NCI-H2107 (cell line): Measurements from ENCODE around the gene MAD1L1.
A peak's percentile ranks its signal among the peaks of the same experiment; 100 is the strongest.

Source experiments
- DNase-seq: peaks from one replicate; lab custom pipeline; 2025; lab: John Stamatoyannopoulos, UW

The MAD1L1 gene

DNA sequence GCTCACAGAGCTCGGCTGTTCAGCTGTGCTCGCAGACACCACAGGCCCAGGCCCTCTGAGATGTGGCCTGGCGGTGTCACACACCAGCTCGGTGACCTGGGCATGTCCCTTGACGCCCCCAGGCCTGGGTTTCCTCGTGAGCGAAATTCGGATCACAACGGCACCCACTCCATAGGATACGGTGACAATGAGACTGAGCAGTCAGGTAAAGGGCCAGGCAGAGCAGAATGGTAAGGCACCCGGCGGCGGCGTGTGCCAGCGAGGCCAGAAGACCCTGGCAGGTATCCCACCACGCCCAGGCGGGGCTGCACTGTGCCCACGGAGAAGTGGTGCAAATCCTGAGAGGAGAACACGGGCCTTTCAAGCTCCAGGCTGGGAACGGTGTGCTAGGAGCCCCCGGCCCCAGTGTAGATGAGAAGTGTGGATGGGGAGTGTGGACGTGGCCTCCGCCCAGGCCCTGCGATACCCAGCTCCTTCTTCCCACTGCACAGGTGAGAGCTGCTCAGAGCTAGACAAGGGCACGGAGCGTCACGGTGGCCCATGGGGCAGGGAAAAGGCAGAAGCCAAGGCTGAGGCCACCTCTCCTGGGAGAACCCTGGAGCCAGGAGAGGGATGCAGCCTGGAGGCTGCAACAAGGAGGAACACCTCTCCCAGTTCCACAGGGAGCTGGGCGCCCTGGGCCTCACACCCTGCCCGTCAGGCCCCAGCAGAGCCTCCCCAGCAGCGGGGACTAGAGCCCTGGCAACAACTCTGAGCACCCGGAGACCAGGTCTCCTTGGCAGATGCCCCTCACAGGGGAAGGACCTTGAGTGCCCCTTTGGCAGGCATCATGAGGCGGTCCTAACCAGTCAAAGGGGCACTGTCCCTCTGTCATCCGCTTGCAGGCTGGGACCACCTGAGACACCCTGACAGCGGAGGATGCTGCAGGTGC is 219.1 kb downstream of the MAD1L1 start:
- DNase-seq, result no peak

DNA sequence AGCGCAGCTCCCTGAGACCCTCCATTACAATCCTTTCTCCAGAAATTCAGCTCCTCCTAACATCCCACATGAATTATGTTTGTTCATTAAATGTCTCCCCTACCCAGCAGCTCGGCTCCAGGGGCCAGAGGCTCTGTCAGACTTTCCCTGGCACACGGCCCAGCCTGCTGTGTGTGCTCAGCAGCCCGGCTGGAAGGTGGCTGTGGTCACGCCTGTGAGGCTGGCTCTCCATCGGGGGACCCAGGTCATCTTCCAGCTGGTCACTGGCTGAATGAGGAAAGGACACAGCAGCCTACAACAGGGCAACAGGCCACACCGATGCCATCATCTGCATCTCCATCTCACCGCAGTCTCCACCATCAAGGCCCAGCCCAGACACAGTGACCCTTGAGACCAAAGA is 219.8 kb downstream of the MAD1L1 start:
- peak; percentile 49 for DNase-seq

DNA sequence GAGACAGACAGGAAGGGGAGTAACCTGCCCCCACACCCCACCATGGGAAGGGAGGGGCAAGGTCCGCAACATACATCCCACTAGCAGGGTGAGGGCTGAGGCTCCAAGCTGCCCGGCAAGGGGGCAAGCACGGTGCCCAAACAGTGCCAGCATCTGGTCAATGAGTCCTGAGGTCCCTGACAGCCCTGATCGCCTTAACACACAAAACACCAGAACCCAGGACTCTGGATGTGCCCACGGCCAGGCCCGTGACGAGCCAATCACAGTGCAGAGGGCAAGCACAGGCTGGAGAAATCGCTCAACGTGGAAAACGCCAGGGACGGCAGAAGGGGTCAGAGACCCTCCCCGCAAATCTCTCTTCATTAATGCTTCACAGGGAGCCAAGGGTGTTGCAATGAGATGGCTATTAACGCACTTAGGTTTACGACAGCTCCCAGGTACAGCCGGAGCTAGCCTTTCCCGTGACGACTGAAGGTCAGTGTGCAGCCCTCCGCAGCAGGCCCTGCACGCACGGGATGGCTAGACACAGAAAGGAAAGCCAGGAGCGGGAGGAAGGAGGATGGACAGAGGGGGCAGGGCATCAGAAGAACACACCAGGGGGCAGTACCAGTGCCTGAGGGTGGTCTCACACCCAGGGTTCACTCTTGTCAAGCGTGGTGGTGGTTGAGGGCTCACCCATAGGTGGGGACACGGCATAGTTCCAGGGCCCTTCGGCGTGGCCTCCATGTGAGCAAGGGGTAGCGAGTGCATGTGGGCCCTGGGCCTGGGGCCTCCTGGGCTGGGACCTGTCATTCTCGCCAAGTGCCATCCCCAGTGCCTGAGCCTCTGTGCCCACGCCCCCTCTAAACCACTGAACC is 220.5 kb downstream of the MAD1L1 start:
- DNase-seq, result no peak

DNA sequence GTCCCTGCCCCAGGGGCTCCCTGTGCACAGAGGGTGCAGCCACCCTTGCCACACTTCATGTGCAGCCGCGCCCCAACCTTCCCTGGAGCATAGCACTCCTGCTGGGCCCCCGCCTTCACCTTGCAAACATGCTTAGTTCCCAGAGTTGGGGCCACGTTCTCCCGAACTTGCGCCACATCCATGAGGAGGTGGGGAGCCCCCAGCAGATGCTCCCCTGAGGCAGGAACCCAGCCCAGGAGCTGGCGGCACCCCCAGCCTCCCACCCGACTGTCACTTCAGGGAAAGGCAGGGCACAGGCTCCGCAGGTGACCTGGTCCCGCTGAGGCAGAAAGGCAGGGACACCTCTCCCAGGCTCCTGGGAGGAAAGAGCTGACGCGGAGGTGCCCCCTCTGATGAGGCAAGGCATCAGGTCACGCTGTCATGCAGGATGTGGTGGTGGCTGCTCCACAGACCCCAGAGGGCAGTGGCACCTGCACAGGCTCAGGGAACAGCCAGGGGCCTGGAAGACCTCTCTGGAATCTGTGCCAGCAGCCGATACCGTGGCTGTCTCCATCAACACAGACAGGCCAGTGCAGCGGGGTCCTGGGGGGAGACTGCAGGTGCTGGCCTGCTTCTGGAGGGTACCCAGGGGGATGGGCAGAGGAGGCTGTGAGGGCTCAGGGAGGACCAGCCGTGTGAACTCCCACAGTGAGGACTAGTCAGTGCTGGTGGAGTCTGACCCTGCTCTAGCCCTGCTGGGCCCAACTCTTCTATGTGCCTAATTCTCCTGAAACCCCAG is 221.3 kb downstream of the MAD1L1 start:
- no peak for DNase-seq

DNA sequence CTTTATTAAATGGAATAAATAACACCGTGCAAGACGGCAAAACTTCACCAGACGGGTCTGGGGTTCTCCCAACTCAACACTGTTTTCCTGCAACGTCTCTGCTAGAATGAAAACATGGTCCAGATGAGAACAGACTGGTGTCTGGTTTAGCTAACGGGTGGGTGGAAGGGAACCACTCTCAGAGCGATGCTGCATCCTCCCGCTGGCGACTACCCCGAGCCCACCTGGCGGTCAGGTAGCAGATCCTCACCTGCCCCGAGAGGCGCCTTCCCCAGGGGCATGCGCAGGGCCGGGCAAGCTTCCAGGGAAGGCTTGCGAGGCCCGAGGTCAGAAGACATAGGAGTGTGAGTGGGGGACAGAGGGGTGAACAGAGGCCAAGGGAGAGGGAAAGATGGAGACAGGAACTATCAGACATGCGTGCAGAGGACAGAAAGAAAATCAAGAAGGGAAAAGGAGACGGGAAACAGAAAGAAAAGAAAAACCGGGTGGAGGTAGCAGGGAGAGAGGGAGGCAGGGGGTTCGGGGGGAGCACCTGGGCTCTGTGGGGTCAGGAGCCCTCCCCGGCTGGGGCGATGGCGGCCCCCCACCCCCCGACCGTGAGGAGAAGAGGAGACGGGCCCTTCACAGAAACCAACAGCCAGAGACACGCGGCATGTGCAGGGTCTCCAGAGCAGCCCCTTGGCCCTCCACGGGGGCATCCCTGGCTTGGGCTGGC is 222.0 kb downstream of the MAD1L1 start:
- no peak for DNase-seq

DNA sequence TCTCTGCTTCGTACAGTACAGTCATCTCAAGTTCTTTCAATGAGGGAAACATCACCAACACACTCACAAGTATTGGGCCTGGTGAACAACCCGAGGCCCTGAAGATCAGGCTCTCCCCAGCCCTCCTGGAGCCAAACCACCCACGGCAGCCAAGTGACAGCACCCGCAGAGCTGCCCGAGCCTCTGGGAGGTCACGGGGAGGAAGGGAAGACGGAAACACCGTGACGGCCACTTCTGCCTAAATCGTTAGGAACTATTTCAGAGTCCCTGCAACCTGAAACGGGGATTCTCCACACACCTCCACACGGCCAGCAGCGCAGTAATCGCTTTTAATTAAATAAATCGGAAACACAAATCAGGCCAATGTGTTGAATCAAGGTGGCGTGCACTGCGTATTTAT is 222.6 kb downstream of the MAD1L1 start:
- DNase-seq, result no peak

DNA sequence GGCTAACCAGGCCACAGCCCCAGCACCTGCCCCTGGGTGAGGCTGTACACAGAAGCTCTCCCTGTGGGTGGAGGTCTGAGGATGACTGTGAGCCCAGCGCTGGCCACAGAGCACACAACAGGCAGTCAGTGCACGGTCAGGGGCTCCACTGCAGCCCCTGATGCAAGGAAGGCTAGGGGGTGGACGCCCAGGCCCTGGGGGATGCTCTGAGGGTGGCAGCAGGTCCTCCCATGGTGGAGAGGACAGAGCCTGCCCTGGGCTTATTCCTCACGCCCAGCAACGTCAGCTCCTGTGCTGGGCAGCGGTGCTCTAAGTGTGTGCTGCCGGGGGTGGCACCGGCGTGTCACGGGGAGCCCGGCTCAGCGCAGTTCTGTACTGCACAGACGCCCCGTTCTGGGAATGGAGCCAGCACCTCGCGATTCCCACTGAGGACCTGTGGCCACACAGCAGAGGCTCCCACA is 223.2 kb downstream of the MAD1L1 start:
- DNase-seq, result peak; percentile 51

DNA sequence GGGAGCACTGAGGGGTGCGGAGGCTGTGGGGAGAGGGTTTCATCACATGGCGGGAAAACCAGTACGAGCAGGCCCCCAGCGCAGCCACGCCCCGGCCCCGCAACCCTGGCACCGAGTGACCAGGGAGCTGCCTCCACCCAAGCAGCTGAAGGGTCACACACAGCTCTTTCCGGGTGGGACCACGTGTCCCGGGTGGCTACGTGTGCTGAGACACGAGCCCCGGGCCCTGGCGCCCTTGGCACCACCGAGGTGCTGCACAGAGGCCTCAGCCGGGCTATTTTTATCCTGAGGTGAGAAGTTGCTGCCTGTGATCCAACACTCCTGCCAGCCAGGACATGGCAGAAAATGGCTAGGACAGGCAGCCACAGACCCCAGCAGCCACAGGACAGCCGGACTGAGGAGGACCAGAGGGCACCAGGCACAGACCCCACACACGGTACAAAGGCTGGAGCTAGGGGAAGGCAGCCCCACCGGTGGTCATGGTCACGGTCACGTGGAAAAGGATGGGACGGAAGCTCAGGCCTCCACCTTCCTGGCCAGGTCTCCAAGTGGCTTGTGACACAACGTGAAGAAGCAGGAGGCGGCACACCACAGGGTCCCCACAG is 223.7 kb downstream of the MAD1L1 start:
- no peak for DNase-seq

DNA sequence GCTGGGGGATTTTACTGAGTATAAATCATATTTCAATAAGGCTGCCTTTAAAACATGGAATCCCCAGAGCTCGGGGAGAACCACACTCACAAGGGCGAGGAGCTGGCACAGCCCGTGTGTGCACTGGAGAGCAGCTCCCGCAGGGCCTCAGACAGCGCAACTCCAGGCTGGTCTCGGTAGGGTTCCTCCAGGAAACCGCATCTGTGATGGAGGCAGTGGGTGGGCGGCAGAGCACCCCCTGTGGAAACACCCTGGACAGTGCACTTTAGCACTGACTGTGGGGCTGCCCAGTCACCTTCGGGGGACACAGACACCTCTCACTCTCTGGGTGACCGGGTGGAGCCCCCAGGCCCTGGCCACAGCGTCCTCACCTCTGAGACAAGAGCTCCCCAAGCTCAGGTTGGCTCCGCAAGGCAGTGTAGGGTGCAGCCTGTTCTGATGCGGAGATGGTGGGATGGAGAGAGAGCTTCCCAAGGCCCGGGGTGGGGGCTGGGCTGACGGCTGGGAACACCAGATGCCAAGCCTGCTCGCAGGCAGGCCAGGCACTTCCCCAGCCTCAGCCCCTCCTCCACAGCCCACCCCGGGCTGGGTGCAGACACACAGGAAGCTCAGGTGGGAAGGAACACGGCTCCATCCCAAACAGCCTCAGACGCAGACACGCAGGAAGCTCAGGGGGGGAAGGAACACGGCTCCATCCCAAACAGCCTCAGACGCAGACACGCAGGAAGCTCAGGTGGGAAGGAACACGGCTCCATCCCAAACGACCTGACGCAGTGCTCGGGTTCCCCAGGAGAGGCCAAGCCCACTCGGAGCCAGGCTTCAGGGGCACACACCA is 224.4 kb downstream of the MAD1L1 start:
- DNase-seq, result no peak

DNA sequence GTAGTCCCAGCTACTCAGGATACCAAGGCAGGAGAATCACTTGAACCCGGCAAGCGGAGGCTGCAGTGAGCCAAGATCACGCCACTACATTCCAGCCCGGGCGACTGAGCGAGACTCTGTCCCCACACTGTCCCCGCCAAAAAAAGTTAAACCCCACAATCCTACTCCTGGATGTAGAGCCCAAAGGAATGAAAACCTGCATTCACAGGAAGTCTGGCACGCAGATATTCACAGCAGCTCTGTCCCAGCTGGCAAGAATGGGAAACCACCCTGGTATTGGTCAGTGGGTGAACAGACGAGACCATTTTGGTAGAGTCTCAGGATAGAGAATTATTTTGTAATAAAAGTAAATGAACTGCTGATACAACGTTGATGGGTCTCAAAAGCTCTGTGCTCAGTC is 225.2 kb downstream of the MAD1L1 start:
- DNase-seq, result no peak

DNA sequence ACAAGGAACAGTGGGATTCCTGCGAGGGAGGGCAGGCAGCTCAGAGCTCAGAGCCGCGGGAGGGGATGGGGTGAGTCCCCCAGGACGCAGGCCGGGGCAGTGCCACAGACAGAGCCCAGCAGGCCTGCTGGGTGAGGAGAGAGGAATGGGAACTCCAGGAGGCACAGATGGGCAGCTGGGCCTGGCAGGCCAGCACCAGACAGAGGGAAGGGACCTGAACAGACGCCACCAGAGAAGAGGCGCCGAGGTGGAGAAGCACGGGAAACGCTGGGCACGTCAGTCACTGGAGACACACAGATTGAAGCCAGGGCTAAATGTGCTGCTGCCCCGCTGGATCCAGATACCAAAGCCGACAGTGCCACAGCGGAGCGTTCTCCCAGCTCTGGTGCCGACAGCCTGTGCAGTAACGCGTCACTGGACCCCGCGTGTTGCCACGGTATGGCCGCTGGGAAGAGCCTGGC is 225.8 kb downstream of the MAD1L1 start:
- no peak for DNase-seq

DNA sequence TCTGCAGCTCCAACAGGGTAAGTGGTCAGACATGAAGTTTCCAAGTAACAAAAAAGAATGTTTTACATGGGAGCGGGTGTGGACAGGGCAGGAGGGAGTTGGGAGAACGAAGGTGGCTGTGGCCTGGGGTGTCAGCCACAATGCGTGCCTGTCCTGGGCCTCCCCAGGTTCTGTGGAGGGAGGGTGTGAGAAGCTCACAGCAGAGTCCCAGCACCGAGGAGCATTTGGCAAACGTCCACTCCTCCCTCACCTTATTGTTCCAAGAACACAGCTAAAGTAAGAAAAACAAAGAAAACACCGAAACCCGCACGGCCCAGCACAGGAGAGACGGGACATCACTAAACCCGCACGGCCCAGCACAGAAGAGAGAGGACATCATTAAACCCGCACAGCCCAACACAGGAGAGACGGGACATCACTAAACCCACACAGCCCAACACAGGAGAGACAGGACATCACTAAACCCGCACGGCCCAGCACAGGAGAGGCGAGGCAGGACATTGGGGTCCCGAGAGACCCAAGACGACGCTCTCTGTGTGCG is 226.4 kb downstream of the MAD1L1 start:
- no peak for DNase-seq

DNA sequence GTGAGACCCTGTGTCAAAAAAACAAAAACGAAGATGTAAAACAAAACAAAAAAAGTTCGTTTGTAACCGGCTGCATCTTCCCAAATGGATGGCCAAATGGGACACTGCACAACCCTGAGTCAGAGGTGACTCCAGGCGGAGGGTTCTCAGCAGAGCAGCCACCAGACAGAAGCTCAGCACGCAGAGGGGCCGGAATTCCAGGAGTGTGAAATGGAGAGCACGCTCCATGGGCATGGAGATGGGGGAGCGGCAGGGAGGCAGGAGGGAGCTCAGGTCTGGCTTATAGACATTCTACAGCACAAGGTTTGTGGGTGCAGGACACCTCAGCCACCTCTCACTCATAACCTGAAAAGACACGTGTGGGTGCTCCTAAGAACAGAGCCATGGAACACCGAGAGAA is 227.0 kb downstream of the MAD1L1 start:
- no peak for DNase-seq

DNA sequence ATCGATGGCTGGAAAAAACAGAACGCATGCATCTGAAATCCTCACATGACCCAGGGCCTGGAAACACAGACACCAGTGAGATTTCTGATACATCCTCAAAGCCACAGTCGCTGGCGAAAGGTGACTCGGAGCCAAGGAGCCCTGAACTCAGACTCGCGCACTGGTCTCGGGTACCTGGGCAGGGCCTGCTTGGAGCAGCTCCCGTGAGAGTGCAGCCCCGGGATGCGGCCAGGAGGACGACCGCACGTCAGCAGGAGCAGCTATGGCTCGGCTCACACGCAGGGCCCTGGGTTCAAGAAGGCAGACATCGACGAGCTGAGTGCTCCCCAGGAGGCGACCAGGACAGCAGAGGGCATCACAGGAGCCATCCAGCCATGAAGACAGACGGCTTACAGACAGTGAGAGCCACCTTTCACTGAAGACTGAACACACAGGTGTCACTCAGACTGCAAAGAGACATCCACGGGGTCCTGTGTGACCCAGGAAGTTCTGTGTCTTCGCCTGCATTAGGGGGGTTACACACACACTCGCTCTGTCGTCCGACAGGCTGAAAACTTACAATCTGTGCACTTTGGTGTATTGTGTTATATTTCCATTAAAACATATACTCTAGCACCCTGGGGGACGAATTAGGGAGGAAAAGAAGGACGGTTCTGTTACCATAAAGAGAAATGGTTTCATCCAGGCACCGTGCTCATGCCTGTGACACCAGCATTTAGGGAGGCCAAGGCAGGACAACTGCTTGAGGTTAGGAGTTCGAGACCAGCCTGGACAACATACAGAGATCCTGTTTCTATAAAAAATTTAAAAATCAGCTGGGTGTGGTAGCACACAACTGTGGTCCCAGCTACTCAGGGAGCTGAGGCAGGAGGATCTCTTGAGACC is 227.7 kb downstream of the MAD1L1 start:
- no peak for DNase-seq

DNA sequence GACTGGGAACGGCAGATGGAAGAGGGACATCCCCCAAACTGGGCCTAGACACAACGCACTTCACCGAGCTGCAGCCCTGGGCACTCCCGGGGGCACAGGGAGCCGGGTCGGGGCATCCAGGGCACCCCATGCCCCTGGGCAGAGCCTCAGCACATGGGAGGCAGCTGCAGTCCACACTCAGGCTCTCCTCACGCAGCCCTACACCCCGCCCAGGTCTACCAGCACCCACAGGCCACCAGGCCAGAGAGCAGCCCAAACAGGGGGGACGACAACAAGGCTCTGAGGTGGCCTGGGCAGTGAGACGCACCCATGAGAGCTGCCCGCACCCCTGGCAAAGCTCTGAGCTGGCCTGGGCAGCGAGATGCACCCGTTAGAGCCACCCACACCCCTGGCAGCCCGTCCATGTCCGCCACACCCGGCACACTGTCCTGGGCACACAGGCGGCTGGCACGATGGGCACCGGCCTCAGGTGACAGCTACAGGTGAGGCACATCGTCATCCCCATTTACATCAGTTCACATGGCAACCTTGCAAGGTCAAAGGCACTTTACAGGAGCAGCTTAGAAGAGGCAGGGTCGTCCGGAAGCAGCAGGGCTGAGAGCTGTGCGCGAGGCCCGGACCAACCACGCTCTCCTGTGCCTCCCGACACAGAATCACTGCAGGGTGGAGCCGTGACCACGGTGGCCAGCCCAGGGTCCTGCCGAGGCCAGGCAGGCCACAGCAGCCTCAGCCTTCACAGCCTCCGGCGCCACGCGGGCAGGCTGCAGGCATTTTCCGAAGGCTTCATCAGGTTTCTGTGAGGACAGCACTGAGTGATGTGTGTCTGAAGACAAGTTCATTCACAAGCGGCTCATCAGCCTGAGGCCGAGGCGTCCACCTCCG is 228.6 kb downstream of the MAD1L1 start:
- DNase-seq, result no peak

DNA sequence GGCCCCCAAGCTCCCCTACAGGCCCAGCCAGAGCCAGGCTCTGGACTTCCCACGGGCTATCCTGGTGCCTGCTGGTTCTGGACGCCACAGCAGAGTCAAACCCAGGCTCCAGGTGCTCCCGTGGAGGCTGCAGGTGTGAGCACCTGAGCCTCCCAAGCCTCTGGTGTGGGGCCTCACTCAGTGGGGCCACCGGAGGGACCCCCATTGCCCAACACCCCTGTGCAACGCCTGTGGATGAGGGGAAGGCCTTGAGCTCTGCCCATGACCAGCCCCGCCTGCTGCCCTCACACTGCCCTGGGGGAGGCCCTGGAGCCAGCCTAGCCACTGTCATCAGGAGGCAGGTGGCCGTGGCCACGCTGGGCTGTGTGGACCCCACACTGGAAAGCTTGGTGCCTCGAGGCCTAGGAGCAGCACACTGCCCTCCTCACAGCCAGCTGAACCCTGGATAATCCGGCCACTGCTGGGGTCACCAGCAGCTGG is 229.3 kb downstream of the MAD1L1 start:
- DNase-seq, result no peak
